Esophagus squamous epithelium (tissue), 4 donors: ENCODE results near the gene SLC9C2.
"Not testable (repeated sequence)": the region's sequence is repeated elsewhere in the genome, so short reads cannot be mapped to it uniquely, and the experiment has no call there.

Experiments used
- CTCF ChIP-seq, 6 experiments: fragments of 450-650 bp in 4 of 6; fragments of 200-600 bp in 2 of 6; sonication (generic) in 2 of 6; IDR thresholded peaks; one replicate each; pipeline ENCODE4 v1.5.1; 2016 to 2019; ENCODE audit warnings: antibody characterized with exemption in 6 of 6, mild to moderate bottlenecking in 4 of 6, moderate library complexity in 4 of 6
- POLR2A ChIP-seq, 4 donors: fragments of 450-650 bp; IDR thresholded peaks; one replicate each; pipeline ENCODE4 v1.6.1; 2017; ENCODE audit warnings: antibody characterized with exemption in 4 of 4, mild to moderate bottlenecking in 4 of 4, moderate library complexity in 3 of 4

GRCh38 chr1:173493125-173493524 lies 109.7 kb downstream of the SLC9C2 start:
- not testable (repeated sequence) for TF ChIP-seq POLR2A, CTCF (IDR thresholded peaks at IDR 0.05)
